Measurements from ENCODE around the gene CLTB. TPM values are rescaled to one million over a fixed set of nuclear protein-coding genes. Genes with fewer than 3 reads are reported as not detected.

Gene CLTB
- total and polyA plus RNA-seq, 2 of the 8 experiments (the other 6 are each of a cell fraction or from before 2014, with no cell fraction given) = 25.9 to 34.9 TPM

DNA sequence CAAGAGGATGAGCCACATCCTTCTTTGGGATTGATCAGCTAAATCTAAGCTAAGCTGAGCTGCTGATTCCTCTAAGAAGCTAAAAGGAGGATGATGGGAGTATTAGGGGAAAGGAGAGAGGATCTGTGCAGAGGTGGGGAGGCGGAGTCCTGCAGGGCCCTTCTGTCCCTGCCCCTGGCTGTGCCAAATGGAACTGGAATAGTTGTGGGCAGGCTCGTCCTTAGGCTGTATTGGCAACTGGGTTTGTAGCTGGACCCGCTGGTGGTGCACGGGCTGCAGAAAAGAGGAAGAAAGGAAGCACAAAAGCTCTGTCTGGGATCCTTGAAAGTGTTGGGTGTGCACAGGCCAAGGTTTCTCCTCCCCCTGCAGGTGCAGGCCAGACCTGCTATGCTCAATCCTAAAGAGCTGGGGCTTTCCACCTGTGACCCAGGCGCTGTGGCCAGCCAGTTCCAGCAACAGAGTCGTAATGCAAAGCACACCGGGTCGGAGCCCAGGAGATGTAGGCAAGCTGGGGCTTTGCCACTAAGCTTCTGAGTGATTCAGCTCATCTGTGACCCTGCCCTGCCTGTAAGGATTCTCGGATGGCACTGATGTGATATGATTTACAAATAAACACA, 9.8 kb downstream of the CLTB start (continued):
- TF ChIP-seq, protein P1, sequence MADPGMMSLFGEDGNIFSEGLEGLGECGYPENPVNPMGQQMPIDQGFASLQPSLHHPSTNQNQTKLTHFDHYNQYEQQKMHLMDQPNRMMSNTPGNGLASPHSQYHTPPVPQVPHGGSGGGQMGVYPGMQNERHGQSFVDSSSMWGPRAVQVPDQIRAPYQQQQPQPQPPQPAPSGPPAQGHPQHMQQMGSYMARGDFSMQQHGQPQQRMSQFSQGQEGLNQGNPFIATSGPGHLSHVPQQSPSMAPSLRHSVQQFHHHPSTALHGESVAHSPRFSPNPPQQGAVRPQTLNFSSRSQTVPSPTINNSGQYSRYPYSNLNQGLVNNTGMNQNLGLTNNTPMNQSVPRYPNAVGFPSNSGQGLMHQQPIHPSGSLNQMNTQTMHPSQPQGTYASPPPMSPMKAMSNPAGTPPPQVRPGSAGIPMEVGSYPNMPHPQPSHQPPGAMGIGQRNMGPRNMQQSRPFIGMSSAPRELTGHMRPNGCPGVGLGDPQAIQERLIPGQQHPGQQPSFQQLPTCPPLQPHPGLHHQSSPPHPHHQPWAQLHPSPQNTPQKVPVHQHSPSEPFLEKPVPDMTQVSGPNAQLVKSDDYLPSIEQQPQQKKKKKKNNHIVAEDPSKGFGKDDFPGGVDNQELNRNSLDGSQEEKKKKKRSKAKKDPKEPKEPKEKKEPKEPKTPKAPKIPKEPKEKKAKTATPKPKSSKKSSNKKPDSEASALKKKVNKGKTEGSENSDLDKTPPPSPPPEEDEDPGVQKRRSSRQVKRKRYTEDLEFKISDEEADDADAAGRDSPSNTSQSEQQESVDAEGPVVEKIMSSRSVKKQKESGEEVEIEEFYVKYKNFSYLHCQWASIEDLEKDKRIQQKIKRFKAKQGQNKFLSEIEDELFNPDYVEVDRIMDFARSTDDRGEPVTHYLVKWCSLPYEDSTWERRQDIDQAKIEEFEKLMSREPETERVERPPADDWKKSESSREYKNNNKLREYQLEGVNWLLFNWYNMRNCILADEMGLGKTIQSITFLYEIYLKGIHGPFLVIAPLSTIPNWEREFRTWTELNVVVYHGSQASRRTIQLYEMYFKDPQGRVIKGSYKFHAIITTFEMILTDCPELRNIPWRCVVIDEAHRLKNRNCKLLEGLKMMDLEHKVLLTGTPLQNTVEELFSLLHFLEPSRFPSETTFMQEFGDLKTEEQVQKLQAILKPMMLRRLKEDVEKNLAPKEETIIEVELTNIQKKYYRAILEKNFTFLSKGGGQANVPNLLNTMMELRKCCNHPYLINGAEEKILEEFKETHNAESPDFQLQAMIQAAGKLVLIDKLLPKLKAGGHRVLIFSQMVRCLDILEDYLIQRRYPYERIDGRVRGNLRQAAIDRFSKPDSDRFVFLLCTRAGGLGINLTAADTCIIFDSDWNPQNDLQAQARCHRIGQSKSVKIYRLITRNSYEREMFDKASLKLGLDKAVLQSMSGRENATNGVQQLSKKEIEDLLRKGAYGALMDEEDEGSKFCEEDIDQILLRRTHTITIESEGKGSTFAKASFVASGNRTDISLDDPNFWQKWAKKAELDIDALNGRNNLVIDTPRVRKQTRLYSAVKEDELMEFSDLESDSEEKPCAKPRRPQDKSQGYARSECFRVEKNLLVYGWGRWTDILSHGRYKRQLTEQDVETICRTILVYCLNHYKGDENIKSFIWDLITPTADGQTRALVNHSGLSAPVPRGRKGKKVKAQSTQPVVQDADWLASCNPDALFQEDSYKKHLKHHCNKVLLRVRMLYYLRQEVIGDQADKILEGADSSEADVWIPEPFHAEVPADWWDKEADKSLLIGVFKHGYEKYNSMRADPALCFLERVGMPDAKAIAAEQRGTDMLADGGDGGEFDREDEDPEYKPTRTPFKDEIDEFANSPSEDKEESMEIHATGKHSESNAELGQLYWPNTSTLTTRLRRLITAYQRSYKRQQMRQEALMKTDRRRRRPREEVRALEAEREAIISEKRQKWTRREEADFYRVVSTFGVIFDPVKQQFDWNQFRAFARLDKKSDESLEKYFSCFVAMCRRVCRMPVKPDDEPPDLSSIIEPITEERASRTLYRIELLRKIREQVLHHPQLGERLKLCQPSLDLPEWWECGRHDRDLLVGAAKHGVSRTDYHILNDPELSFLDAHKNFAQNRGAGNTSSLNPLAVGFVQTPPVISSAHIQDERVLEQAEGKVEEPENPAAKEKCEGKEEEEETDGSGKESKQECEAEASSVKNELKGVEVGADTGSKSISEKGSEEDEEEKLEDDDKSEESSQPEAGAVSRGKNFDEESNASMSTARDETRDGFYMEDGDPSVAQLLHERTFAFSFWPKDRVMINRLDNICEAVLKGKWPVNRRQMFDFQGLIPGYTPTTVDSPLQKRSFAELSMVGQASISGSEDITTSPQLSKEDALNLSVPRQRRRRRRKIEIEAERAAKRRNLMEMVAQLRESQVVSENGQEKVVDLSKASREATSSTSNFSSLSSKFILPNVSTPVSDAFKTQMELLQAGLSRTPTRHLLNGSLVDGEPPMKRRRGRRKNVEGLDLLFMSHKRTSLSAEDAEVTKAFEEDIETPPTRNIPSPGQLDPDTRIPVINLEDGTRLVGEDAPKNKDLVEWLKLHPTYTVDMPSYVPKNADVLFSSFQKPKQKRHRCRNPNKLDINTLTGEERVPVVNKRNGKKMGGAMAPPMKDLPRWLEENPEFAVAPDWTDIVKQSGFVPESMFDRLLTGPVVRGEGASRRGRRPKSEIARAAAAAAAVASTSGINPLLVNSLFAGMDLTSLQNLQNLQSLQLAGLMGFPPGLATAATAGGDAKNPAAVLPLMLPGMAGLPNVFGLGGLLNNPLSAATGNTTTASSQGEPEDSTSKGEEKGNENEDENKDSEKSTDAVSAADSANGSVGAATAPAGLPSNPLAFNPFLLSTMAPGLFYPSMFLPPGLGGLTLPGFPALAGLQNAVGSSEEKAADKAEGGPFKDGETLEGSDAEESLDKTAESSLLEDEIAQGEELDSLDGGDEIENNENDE (IDR thresholded peaks at IDR 0.05; ENCODE audit: insufficient replicate concordance, low read length) = no peak
- TF ChIP-seq, protein P2, sequence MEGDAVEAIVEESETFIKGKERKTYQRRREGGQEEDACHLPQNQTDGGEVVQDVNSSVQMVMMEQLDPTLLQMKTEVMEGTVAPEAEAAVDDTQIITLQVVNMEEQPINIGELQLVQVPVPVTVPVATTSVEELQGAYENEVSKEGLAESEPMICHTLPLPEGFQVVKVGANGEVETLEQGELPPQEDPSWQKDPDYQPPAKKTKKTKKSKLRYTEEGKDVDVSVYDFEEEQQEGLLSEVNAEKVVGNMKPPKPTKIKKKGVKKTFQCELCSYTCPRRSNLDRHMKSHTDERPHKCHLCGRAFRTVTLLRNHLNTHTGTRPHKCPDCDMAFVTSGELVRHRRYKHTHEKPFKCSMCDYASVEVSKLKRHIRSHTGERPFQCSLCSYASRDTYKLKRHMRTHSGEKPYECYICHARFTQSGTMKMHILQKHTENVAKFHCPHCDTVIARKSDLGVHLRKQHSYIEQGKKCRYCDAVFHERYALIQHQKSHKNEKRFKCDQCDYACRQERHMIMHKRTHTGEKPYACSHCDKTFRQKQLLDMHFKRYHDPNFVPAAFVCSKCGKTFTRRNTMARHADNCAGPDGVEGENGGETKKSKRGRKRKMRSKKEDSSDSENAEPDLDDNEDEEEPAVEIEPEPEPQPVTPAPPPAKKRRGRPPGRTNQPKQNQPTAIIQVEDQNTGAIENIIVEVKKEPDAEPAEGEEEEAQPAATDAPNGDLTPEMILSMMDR (IDR thresholded peaks at IDR 0.05; ENCODE audit: control extremely low read depth in 1 of 3, insufficient read depth in 1 of 3, low read depth in 1 of 3, low read length in 3 of 3) = no peak
- no peak for TF ChIP-seq GTF2F1 (IDR thresholded peaks at IDR 0.05; ENCODE audit: borderline replicate concordance, low read depth, low read length)

All from H1 (cell line).